ENCODE data around the gene PPP1R13L.
A peak's percentile ranks its signal among the peaks of the same experiment; 100 is the strongest.

PPP1R13L gene

GRCh38 chr19:45403781-45404556 lies 900 bp downstream of the PPP1R13L start:
- TF ChIP-seq, protein P1, sequence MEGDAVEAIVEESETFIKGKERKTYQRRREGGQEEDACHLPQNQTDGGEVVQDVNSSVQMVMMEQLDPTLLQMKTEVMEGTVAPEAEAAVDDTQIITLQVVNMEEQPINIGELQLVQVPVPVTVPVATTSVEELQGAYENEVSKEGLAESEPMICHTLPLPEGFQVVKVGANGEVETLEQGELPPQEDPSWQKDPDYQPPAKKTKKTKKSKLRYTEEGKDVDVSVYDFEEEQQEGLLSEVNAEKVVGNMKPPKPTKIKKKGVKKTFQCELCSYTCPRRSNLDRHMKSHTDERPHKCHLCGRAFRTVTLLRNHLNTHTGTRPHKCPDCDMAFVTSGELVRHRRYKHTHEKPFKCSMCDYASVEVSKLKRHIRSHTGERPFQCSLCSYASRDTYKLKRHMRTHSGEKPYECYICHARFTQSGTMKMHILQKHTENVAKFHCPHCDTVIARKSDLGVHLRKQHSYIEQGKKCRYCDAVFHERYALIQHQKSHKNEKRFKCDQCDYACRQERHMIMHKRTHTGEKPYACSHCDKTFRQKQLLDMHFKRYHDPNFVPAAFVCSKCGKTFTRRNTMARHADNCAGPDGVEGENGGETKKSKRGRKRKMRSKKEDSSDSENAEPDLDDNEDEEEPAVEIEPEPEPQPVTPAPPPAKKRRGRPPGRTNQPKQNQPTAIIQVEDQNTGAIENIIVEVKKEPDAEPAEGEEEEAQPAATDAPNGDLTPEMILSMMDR (IDR thresholded peaks at IDR 0.05; ENCODE audit: insufficient read depth, missing control alignments) = peak; percentile 43
- no peak for DNase-seq (ENCODE audit: insufficient read length, low spot score)
- FAIRE-seq = no peak

DNA sequence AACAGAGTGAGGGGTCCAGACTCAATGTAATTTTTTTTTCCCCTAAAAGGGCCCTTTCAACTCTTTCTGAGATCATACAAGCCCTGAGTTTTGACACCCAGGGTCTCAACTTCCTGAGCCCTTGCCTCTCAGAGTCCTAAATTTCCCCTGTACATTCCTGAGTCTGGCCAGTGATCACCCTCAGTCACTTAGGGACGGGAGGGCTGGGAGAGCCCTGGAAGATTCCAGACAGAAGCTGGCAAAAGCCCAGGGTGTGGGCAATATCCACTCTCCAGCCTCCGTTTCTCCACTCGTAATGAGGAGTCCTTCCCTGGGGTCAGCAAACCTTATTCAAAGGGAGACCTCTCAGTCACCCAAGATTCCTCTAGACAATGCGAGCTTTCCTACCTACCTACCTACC lies 1.6 kb downstream of the PPP1R13L start:
- FAIRE-seq (no peak), DNase-seq (ENCODE audit: insufficient read length, low spot score) (no peak)
- TF ChIP-seq, protein P1 (IDR thresholded peaks at IDR 0.05; ENCODE audit: insufficient read depth, missing control alignments) = no peak

GRCh38 chr19:45402298-45403061 lies 2.4 kb downstream of the PPP1R13L start:
- DNase-seq (ENCODE audit: insufficient read length, low spot score) (no peak), FAIRE-seq (no peak)
- TF ChIP-seq, protein P1 (IDR thresholded peaks at IDR 0.05; ENCODE audit: insufficient read depth, missing control alignments) = peak; percentile 47

- no peak for FAIRE-seq
- TF ChIP-seq, protein P1 (IDR thresholded peaks at IDR 0.05; ENCODE audit: insufficient read depth, missing control alignments) = no peak
- DNase-seq (ENCODE audit: insufficient read length, low spot score) = no peak
These were observed 3.1 kb downstream of the PPP1R13L start for GRCh38 chr19:45401815-45402214.

- TF ChIP-seq, protein P1 (IDR thresholded peaks at IDR 0.05; ENCODE audit: insufficient read depth, missing control alignments) = no peak
- FAIRE-seq (no peak), DNase-seq (ENCODE audit: insufficient read length, low spot score) (no peak)
These were observed 4.7 kb downstream of the PPP1R13L start for GRCh38 chr19:45400192-45400591.

DNA sequence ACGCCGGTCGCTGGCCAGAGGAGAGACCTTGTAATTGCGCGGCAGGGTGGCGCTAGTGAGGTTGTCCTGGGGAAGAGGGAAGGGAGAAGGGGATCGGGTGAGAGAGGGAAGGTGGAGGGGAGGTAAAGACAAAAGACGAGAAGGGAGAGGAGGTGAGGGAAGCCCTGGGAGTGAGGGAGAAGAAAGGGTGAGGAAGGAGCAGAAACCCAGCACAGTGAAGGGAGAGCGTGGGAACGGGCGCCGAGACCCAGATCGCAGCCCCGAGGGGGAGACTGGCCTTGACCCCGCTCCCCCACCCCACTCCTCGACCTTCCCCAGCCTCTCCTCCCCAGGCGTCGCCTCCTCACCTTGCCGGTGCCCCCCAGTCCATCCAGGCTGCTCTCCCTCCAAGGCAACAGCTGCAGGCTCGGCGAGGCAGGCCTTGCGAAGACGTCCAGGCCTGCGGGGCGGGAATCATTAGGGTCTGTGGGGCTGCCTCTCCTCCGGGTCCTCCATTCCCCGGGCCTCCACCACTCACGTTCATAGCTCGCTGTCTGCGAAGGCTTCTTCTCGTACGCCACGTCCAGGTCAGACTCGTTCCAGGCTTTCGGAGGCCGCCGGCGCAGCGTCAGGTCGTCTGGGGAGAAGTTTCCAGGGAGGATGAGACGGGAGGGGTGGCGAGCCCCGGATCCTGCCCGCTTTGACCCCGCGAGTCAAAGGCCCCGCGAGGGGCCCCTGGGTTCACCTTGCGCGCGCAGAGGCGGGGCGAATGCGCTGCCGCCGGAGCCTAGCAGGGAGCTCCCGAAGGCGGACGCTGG lies 8.8 kb downstream of the PPP1R13L start:
- TF ChIP-seq, protein P1 (IDR thresholded peaks at IDR 0.05; ENCODE audit: insufficient read depth, missing control alignments) = no peak
- no peak for DNase-seq (ENCODE audit: insufficient read length, low spot score)
- FAIRE-seq = no peak

Measured in D721Med (cell line).